CD4-positive, CD25-positive, alpha-beta regulatory T cell (primary cell): Measurements from ENCODE around the gene C4BPB. TPM values are rescaled to one million over a fixed set of nuclear protein-coding genes. Genes with fewer than 3 reads are reported as not detected.

Experiments used
- ATAC-seq, 2 donors: fragments of 150-1000 bp; cut with Tn5 transposase; one replicate each; pipeline ENCODE4 v1.10.0; 2021; ENCODE audit warnings: low read depth in 2 of 2, moderate number of reproducible peaks in 2 of 2, moderate library complexity in 1 of 2
- DNase-seq, 3 donors: peaks; one replicate each; pipeline versions ENCODE4 v3.0.0 to v3.0.0-alpha.2; 2012 to 2022; ENCODE audit warnings: mixed read lengths in 1 of 3
- H3K27ac ChIP-seq: one replicate; pipeline ENCODE4 v1.7.0; 2013; ENCODE audit warnings: mild to moderate bottlenecking, low read length; ENCODE audit not compliant: insufficient read depth, poor library complexity, severe bottlenecking
- H3K27me3 ChIP-seq: one replicate; pipeline ENCODE4 v1.7.0; 2013; ENCODE audit warnings: low read length; ENCODE audit not compliant: control insufficient read depth, insufficient read depth
- H3K36me3 ChIP-seq: one replicate; pipeline ENCODE4 v1.7.0; 2013; ENCODE audit warnings: mild to moderate bottlenecking, low read length, moderate library complexity; ENCODE audit not compliant: control insufficient read depth, insufficient read depth
- H3K4me1 ChIP-seq: 2 replicates; pipeline ENCODE4 v1.7.0; 2013; ENCODE audit warnings: mild to moderate bottlenecking, low read length; ENCODE audit not compliant: insufficient read depth, control insufficient read depth, poor library complexity, severe bottlenecking
- H3K4me3 ChIP-seq: one replicate; pipeline ENCODE4 v1.7.0; 2013; ENCODE audit warnings: low read depth, mild to moderate bottlenecking, low read length, moderate library complexity
- H3K9me3 ChIP-seq, 2 experiments: 1 replicate in 1 of 2; 2 replicates in 1 of 2; pipeline ENCODE4 v1.7.0; 2013; ENCODE audit warnings: low read length in 2 of 2, mild to moderate bottlenecking in 1 of 2, moderate library complexity in 1 of 2; ENCODE audit not compliant: control insufficient read depth in 2 of 2
- H3K27ac Mint-ChIP-seq, 3 donors: one replicate each; pipeline ENCODE4 v1.8.0; 2020 to 2022; ENCODE audit warnings: mild to moderate bottlenecking in 3 of 3, mixed read lengths in 3 of 3, moderate library complexity in 2 of 3
- H3K27me3 Mint-ChIP-seq: one replicate; pipeline ENCODE4 v1.8.0; 2022; ENCODE audit warnings: mild to moderate bottlenecking, mixed read lengths
- H3K36me3 Mint-ChIP-seq: one replicate; pipeline ENCODE4 v1.8.0; 2020; ENCODE audit warnings: mixed read lengths
- H3K4me1 Mint-ChIP-seq, 4 donors: one replicate each; pipeline ENCODE4 v1.8.0; 2020 to 2022; ENCODE audit warnings: mixed read lengths in 4 of 4, mild to moderate bottlenecking in 1 of 4
- H3K4me3 Mint-ChIP-seq, 4 donors: one replicate each; pipeline ENCODE4 v1.8.0; 2020 to 2022; ENCODE audit warnings: mild to moderate bottlenecking in 4 of 4, mixed read lengths in 4 of 4, moderate library complexity in 3 of 4
- H3K9me3 Mint-ChIP-seq, 7 donors: one replicate each; pipeline ENCODE4 v1.8.0; 2020 to 2022; ENCODE audit warnings: mixed read lengths in 7 of 7, mild to moderate bottlenecking in 3 of 7, moderate library complexity in 2 of 7
- polyA plus RNA-seq, 4 donors: library from polyadenylated mRNA; unstranded; fragments of 300-500 nt; fragmentation: Illumina TruSeq; gene quantifications; one replicate each; pipeline ENCODE4 v1.2.3, GENCODE V29; 2021
- total RNA-seq: library from RNA; stranded (reverse); gene quantifications from one replicate; pipeline ENCODE4 v1.2.3, GENCODE V29; 2022

C4BPB gene
- total and polyA plus RNA-seq, 5 donors from 2014 or later, result 0.72 TPM; not detected in 4

DNA sequence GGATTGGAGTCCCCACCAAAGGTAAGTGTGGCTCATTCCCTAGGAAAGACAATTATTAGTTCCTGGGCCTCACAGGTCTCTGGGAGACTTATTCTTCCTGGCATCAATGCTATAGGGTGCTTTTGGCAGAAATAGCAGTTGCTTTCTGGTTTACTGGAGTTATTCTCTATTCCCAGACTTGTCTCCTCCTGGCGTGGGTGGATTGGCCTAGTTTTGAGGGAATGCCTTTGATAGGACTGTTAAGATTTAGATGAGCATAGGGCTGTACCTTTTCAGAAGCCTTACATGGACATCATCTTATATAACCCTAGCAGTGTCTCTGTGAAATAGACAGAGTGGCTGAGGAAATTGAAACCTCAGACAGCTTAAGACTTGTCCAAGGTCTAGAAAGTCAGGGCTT, 26.6 kb upstream of the C4BPB start:
- no peaks in the 10 kb centered on the region for H3K4me1 Mint-ChIP-seq
- H3K4me1 ChIP-seq, result no peaks in the 10 kb centered on the region
- H3K4me3 Mint-ChIP-seq, result no peak overlapping the region
- peaks cover 15% of the 10 kb centered on the region for H3K36me3 Mint-ChIP-seq
- no peak overlapping the region for H3K27ac ChIP-seq
- no peak for DNase-seq
- no peaks in the 10 kb centered on the region for H3K9me3 Mint-ChIP-seq
- H3K27ac Mint-ChIP-seq, result no peak overlapping the region
- no peak overlapping the region for H3K4me3 ChIP-seq
- H3K27me3 Mint-ChIP-seq, result no peaks in the 10 kb centered on the region
- H3K27me3 ChIP-seq, result peaks cover 4% of the 10 kb centered on the region
- no peaks in the 10 kb centered on the region for H3K36me3 ChIP-seq
- no peak for ATAC-seq
- no peaks in the 10 kb centered on the region for H3K9me3 ChIP-seq

DNA sequence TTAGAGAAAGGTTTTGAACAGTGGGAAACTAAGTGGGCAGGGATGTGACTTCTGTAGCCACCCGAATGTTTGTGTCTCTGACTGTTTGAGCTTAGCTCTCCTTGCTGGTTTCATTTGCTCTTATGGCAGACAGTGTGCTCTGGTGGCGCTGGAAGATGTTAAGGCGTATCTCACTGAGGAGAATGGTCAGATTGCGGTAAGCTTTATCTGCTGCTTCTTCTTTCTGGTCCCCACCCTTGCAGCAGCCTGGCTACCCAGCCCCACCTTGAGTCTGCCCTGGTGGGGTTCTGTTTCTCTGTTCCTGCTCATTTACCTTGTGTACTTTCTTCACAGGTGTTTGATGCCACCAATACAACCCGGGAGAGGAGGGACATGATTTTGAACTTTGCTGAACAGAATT, 25.6 kb upstream of the C4BPB start:
- ATAC-seq (no peak), DNase-seq (no peak)
- Mint-ChIP-seq H3K4me3 (no peak overlapping the region), H3K36me3 (peaks cover 15% of the 10 kb centered on the region), H3K27ac (no peak overlapping the region), H3K27me3 (no peaks in the 10 kb centered on the region), H3K9me3 (no peaks in the 10 kb centered on the region), H3K4me1 (no peaks in the 10 kb centered on the region)
- Histone ChIP-seq H3K27ac (no peak overlapping the region), H3K4me1 (no peaks in the 10 kb centered on the region), H3K4me3 (no peak overlapping the region), H3K36me3 (no peaks in the 10 kb centered on the region), H3K9me3 (no peaks in the 10 kb centered on the region), H3K27me3 (peaks cover 4% of the 10 kb centered on the region)

DNA sequence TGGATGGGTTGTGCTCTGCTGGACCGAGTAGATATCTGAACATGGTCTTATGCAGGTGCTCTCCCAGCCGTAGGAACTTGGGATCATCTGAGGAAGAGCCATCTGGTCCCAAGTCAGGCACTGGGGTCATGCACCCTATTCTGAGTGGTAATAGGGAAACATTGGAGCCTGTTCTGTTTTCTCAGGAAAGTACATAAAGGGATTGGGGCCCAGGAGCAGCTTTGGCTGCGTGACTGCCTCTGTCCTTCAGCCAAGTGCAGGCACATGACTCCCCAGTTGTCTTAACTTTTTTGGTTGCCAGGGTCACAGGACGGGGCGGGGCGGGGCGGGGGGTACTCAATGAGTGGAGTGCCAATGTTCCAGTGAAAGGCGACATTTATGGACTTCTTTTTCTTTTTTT, 24.1 kb upstream of the C4BPB start:
- DNase-seq, result no peak
- H3K9me3 Mint-ChIP-seq, result peaks cover 0 to 2% (median 0%) of the 10 kb centered on the region in 7 donors
- peaks cover 3% of the 10 kb centered on the region for H3K27me3 ChIP-seq
- H3K27me3 Mint-ChIP-seq, result no peaks in the 10 kb centered on the region
- H3K4me1 Mint-ChIP-seq, result no peaks in the 10 kb centered on the region
- H3K9me3 ChIP-seq, result no peaks in the 10 kb centered on the region
- no peaks in the 10 kb centered on the region for H3K36me3 ChIP-seq
- no peak overlapping the region for H3K27ac ChIP-seq
- ATAC-seq, result no peak
- H3K4me3 Mint-ChIP-seq, result no peak overlapping the region
- H3K4me3 ChIP-seq, result no peak overlapping the region
- H3K36me3 Mint-ChIP-seq, result peaks cover 20% of the 10 kb centered on the region
- no peaks in the 10 kb centered on the region for H3K4me1 ChIP-seq
- H3K27ac Mint-ChIP-seq, result no peak overlapping the region

DNA sequence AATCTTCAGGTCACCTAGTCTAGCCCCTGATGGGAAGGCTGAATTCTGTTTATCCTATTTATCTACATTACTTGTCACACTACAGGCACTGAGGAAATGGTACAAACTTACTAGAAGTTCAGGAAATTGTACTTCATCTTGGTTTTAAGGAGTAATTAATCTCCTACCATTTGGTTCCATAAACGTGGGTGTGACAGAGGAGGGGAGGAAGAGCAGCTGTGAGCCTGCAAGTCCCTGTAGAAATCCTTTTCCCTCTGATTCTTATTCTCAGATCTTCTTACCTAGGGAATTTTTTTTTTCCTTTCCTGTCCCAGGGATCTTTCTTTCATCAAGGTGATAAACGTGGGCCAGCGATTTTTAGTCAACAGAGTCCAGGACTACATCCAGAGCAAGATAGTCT, 21.5 kb upstream of the C4BPB start:
- Histone ChIP-seq H3K9me3 (no peaks in the 10 kb centered on the region), H3K4me3 (no peak overlapping the region), H3K36me3 (no peaks in the 10 kb centered on the region), H3K27me3 (no peaks in the 10 kb centered on the region), H3K27ac (no peak overlapping the region), H3K4me1 (no peaks in the 10 kb centered on the region)
- ATAC-seq, result no peak
- peaks cover 5% of the 10 kb centered on the region for H3K27me3 Mint-ChIP-seq
- no peak for DNase-seq
- H3K9me3 Mint-ChIP-seq, result peaks cover 0 to 2% (median 0%) of the 10 kb centered on the region in 7 donors
- no peak overlapping the region for H3K27ac Mint-ChIP-seq
- H3K36me3 Mint-ChIP-seq, result peaks cover 20% of the 10 kb centered on the region
- H3K4me3 Mint-ChIP-seq, result no peak overlapping the region
- H3K4me1 Mint-ChIP-seq, result peaks cover 0 to 5% (median 2%) of the 10 kb centered on the region in 4 donors

DNA sequence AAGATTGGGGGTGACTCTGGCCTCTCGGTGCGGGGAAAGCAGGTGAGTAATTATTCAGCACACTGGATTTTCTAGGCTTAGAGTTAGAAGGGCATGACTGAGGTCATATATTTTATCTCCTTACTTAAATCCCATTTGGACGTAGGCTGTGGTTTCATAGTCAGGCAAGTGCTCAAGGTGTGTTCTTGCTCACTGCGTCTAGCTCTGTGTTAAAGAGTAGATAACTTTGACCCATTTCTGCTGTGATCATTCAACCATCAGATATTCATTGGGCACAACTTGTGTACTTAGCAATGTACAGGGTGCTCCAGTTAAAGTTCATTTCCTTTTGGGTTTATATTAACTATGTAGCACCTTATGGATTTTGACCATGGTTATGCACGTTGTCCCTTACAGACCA, 21.0 kb upstream of the C4BPB start:
- no peak overlapping the region for H3K27ac ChIP-seq
- no peaks in the 10 kb centered on the region for H3K27me3 ChIP-seq
- H3K4me1 ChIP-seq, result no peaks in the 10 kb centered on the region
- no peaks in the 10 kb centered on the region for H3K36me3 ChIP-seq
- Mint-ChIP-seq H3K36me3 (peaks cover 17% of the 10 kb centered on the region), H3K9me3 (peaks cover 0 to 2% (median 0%) of the 10 kb centered on the region in 7 donors), H3K4me3 (no peak overlapping the region), H3K27ac (no peak overlapping the region), H3K4me1 (peaks cover 0 to 5% (median 2%) of the 10 kb centered on the region in 4 donors), H3K27me3 (peaks cover 5% of the 10 kb centered on the region)
- no peaks in the 10 kb centered on the region for H3K9me3 ChIP-seq
- H3K4me3 ChIP-seq, result no peak overlapping the region
- DNase-seq (no peak), ATAC-seq (no peak)

DNA sequence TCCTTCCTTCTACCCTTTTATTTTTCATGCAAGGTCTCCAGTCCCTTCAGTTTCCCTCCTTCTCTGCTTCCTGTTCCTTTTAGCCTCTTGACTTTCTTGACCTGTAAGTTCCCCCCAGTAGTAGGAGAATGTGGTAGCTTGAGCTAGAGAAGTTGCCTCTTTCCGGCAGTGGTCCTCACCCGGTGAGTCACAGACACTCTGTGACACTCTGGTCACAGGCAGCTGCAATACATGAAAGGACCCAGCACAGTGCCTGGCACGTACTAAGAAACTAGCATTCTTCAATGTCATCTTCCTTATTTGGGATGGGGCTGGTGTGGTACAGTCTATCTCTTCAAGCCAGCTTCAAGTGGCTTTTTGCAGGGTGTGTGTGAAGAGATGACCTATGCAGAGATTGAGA, 19.6 kb upstream of the C4BPB start:
- Histone ChIP-seq H3K4me1 (no peaks in the 10 kb centered on the region), H3K9me3 (no peaks in the 10 kb centered on the region), H3K4me3 (no peak overlapping the region), H3K36me3 (no peaks in the 10 kb centered on the region), H3K27me3 (peaks cover 3% of the 10 kb centered on the region), H3K27ac (no peak overlapping the region)
- peaks cover 0 to 2% (median 0%) of the 10 kb centered on the region in 7 donors for H3K9me3 Mint-ChIP-seq
- no peak for DNase-seq
- H3K27ac Mint-ChIP-seq, result no peak overlapping the region
- peaks cover 8% of the 10 kb centered on the region for H3K27me3 Mint-ChIP-seq
- peaks cover 5% of the 10 kb centered on the region for H3K36me3 Mint-ChIP-seq
- peaks cover 0 to 5% (median 2%) of the 10 kb centered on the region in 4 donors for H3K4me1 Mint-ChIP-seq
- H3K4me3 Mint-ChIP-seq, result no peak overlapping the region
- peak in 1 of 2 donors; percentile 14 for ATAC-seq

DNA sequence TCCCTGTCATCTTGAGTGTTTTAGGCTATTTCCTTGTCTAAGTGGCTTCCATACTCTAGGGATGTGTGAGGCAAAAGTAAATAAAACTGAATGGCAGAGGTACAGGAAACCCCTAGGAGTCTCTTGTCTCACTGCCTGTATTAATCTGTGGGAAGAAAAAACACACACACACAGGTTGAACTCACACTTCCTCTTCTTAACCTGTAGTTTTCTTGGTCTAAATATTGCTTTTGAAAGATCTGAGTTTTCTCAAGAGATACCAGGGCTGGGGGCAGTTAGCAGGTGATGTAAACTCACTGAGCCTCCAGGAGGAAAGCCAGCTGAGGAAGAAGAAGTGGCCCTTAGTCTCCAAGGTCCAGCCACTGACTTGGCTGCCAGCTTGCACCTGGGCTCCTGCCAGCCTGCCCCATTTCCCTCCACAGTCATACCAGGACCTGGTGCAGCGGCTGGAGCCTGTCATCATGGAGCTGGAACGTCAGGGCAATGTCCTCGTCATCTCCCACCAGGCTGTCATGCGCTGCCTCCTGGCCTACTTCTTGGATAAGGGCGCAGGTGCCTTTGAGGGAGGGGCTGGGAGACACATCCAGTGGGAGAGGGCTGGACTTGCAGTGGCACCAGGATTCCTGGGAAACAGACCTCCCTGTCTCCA, 18.7 kb upstream of the C4BPB start:
- Mint-ChIP-seq H3K36me3 (peaks cover 8% of the 10 kb centered on the region), H3K4me3 (no peak overlapping the region), H3K27me3 (peaks cover 18% of the 10 kb centered on the region), H3K4me1 (peaks cover 0 to 5% (median 2%) of the 10 kb centered on the region in 4 donors), H3K27ac (no peak overlapping the region), H3K9me3 (peaks cover 0 to 2% (median 0%) of the 10 kb centered on the region in 7 donors)
- Histone ChIP-seq H3K4me3 (no peak overlapping the region), H3K27me3 (peaks cover 9% of the 10 kb centered on the region), H3K27ac (no peak overlapping the region), H3K36me3 (no peaks in the 10 kb centered on the region), H3K9me3 (no peaks in the 10 kb centered on the region), H3K4me1 (no peaks in the 10 kb centered on the region)
- ATAC-seq (no peak), DNase-seq (no peak)

DNA sequence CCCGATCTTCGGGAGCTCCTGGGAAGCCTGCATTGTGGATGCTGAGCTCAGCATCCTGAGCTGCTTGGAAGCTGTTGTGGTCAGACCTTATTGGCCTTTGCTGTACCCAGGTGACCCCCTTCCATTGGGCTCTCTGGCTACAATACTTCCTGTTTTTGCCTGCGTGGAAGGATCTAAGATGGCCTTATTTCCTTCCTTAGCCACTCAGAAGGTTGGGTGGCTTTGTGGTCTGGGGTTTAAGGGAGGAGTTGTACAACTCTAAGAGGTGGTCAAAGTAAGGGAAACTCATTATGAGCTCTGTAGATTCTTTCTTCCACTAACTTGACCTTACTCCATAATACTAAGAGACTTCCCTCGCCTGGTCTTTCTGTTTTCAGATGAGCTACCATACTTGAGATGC, 17.8 kb upstream of the C4BPB start:
- Histone ChIP-seq H3K4me3 (no peak overlapping the region), H3K9me3 (no peaks in the 10 kb centered on the region), H3K27me3 (peaks cover 13% of the 10 kb centered on the region), H3K36me3 (no peaks in the 10 kb centered on the region), H3K4me1 (no peaks in the 10 kb centered on the region), H3K27ac (no peak overlapping the region)
- Mint-ChIP-seq H3K27ac (peak overlapping the region in 1 of 3 donors; percentile 66), H3K36me3 (peaks cover 8% of the 10 kb centered on the region), H3K4me1 (peaks cover 0 to 5% (median 2%) of the 10 kb centered on the region in 4 donors), H3K4me3 (no peak overlapping the region), H3K27me3 (peaks cover 24% of the 10 kb centered on the region), H3K9me3 (peaks cover 0 to 2% (median 0%) of the 10 kb centered on the region in 7 donors)
- ATAC-seq (no peak), DNase-seq (peak in 1 of 3 donors; percentile 20)
